GM18519 (cell line): ENCODE measurements around the gene CA12.
"Not testable (repeated sequence)": the region's sequence is repeated elsewhere in the genome, so short reads cannot be mapped to it uniquely, and the experiment has no call there.

Experiments used
- ATAC-seq: cut with Tn5 transposase; IDR thresholded peaks from one replicate; pipeline ENCODE4 v1.9.1; 2021; ENCODE audit warnings: mild to moderate bottlenecking, moderate library complexity; ENCODE audit not compliant: unreplicated experiment, low FRiP score

The CA12 gene

GRCh38 chr15:63360170-63360569 is 21.5 kb downstream of the CA12 start:
- no peak for ATAC-seq

- ATAC-seq, result no peak
These were observed 23.2 kb downstream of the CA12 start for GRCh38 chr15:63358241-63359029.

- ATAC-seq, result no peak
These were observed 23.9 kb downstream of the CA12 start for GRCh38 chr15:63357731-63358130.

GRCh38 chr15:63357061-63357460 is 24.6 kb downstream of the CA12 start:
- no peak for ATAC-seq

- ATAC-seq, result no peak
These were observed 26.6 kb downstream of the CA12 start for GRCh38 chr15:63354821-63355650.

GRCh38 chr15:63353887-63354286 is 27.8 kb downstream of the CA12 start:
- ATAC-seq, result no peak

- no peak for ATAC-seq
These were observed 28.4 kb downstream of the CA12 start for GRCh38 chr15:63353261-63353660.

- ATAC-seq, result no peak
These were observed 28.8 kb downstream of the CA12 start for GRCh38 chr15:63352808-63353207.

- ATAC-seq, result no peak
These were observed 30.5 kb downstream of the CA12 start for GRCh38 chr15:63351170-63351569.

- no peak for ATAC-seq
These were observed 31.4 kb downstream of the CA12 start for GRCh38 chr15:63350178-63350621.

GRCh38 chr15:63349621-63350020 is 32.0 kb downstream of the CA12 start:
- no peak for ATAC-seq

- ATAC-seq, result no peak
These were observed 32.5 kb downstream of the CA12 start for GRCh38 chr15:63349156-63349555.

- no peak for ATAC-seq
These were observed 33.3 kb downstream of the CA12 start for GRCh38 chr15:63348392-63348791.

GRCh38 chr15:63347074-63347857 is 34.4 kb downstream of the CA12 start:
- no peak for ATAC-seq

- no peak for ATAC-seq
These were observed 36.3 kb downstream of the CA12 start for GRCh38 chr15:63345391-63345752.

GRCh38 chr15:63344731-63345390 is 36.8 kb downstream of the CA12 start:
- ATAC-seq, result no peak

GRCh38 chr15:63342996-63343562 is 38.6 kb downstream of the CA12 start:
- not testable (repeated sequence) for ATAC-seq

- no peak for ATAC-seq
These were observed 39.7 kb downstream of the CA12 start for GRCh38 chr15:63341898-63342297.

GRCh38 chr15:63340878-63341277 is 40.8 kb downstream of the CA12 start:
- ATAC-seq, result no peak

- no peak for ATAC-seq
These were observed 41.3 kb downstream of the CA12 start for GRCh38 chr15:63340353-63340752.
